ENCODE results near the gene HAND1. TPM values are rescaled to one million over a fixed set of nuclear protein-coding genes. Genes with fewer than 3 reads are reported as not detected.

Gene HAND1
- total RNA-seq, 2 donors from 2014 or later, result 4.4 TPM; not detected in 1

GRCh38 chr5:154481584-154482381, 3.8 kb upstream of the HAND1 start:
- DNase-seq, result no peak
- intact Hi-C loops (cut with DNase I, micrococcal nuclease), result no loop called here
- no peak for ATAC-seq

GRCh38 chr5:154480847-154481246, 2.8 kb upstream of the HAND1 start:
- ATAC-seq, result no peak
- intact Hi-C loops (cut with DNase I, micrococcal nuclease), result no loop called here
- no peak for DNase-seq

DNA sequence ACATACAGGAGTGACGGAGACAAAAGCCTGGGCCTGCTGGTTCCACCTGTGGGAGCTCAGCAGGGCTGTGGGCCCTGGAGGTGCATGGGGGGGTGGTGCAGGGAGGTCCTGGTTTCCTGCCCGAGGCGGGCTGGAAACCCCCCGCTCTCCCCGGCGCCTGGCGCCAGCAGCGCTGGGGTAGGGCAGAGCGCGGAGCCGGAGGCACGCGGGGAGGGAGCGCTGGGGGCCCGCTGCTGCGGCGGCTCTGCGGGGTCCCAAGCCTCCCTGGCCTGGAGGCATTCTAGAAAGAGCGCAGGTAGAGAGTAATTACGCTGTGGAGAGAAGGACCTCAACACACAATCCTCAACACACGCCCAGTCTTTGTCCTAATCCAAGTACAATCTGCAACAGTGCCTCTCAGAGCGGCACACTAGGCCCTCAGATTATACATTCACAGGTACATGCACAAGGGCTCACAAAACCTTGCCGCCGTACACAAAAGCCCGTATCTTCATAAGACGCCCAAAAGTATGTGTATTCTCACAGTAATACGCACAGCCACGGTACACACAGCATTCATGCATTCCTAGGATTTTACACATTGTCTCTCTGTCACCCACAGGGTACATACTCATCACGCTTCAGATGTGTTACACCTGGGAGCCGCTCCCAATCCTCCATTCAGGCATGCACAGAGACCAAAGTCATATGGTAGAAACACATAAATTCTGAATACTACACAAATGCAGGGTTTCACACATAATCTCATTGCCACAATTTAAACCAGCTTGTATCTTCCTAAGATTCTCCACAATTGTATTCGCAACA, 2.1 kb upstream of the HAND1 start:
- no peak for DNase-seq
- intact Hi-C loops (cut with DNase I, micrococcal nuclease), result no loop called here
- no peak for ATAC-seq

- ATAC-seq (no peak), DNase-seq (no peak)
- intact Hi-C loops (cut with DNase I, micrococcal nuclease), result no loop called here
These were observed 1.3 kb upstream of the HAND1 start for GRCh38 chr5:154479160-154479943.

- intact Hi-C loops (cut with DNase I, micrococcal nuclease), result no loop called here
These were observed 729 bp upstream of the HAND1 start for GRCh38 chr5:154478752-154479159.

GRCh38 chr5:154477382-154478223, 424 bp downstream of the HAND1 start:
- ATAC-seq, result peak; percentile 48
- peak in 1 of 2 donors; percentile 22 for DNase-seq
- intact Hi-C loops (cut with DNase I, micrococcal nuclease), result no loop called here

More at GRCh38 chr5:154478752-154479159, 729 bp upstream of the HAND1 start:
- ATAC-seq, result no peak
- DNase-seq, result no peak

DNA sequence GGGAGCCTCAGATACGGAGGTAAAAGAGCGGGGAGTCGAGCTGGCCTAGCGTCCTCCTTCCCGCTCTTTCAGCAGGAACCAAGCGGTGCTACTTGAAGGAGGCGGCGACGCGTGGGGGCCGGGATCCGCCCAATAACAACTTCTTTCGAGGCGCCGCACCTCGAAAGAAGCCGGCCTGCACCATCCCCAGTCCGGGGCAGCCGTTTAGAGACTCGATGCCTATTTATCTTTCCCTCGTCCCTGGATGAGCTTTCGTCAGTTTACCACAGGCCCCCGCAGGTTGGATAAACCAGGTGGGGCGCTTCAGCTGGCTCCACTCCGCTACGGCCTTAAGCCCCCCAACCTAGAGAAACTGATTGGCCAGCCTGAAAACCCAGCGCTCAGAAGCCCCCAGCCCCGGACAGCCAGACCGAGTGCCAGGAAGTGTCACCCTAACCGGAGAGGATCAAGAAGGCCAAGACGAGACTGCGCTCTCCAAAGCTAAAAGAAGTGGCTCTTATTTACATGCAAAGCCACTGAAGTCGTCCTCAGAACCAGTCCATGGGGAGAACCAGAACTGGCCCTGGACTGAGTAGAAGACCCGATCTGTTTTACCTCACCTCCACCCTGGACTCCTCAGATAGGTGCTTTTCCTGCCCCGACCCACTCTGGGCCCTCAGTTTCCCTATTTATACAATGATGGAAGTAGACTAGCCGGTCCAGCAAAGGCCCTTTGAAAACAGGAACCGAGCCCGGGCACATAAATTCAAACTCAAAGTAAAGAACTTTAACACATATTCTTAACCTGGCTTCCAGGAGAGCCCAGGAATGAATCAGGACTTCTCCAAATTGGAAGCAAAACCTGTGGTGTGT, 1.4 kb downstream of the HAND1 start:
- DNase-seq (no peak), ATAC-seq (no peak)
- intact Hi-C loops (cut with DNase I, micrococcal nuclease), result no loop called here

- peak; percentile 10 for ATAC-seq
- no peak for DNase-seq
These were observed 2.3 kb downstream of the HAND1 start for GRCh38 chr5:154475591-154476353.

DNA sequence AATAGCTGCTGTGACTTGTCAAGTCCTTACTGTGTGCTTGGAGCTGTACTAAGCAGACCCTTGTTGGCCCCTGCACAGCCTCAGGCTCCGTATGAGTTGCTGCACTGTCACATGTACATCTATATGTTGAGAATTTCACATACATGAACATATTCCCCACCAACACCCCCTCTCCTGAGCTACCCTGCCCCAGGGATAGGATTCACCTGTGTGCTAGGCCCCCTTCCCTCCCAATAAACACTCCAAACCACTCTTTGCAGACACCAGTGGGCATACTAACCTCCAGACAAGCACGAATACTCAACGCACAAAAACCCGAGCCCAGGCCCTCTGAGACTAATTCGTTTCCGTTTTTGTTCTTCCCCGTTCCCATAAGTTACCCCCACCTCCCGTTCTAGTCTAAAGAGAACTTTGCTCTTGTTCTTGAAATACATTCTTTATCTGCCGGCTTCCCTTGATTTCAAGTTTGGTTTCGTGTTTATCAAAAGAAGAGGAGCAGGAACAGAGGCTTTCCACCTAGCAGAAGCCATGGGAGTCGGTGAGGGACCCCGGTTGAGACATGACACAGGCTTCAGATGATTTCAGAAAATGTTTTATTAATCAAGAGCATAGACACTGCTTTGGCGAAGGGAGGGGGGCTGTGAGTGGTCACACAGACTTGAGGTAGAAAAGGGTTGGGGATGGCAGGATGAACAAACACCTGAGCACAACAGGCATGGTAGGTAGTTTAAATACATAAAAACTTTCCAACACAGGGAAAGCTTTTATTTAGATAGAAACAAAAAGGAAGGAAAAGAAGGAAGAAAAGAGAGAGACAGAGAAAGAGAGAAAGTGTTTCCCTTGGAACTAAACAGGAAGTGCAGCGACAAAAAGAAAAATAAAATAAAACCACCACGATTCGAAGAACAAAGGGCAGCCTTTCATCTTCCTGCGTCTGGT, 3.4 kb downstream of the HAND1 start:
- ATAC-seq (no peak), DNase-seq (no peak)
- intact Hi-C loops (cut with DNase I, micrococcal nuclease), result no loop called here

More at GRCh38 chr5:154475591-154476353, 2.3 kb downstream of the HAND1 start:
- intact Hi-C loops (cut with DNase I, micrococcal nuclease), result no loop called here

- intact Hi-C loops (cut with DNase I, micrococcal nuclease), result no loop called here
- ATAC-seq, result no peak
- DNase-seq, result no peak
These were observed 4.3 kb downstream of the HAND1 start for GRCh38 chr5:154473581-154474283.

- intact Hi-C loops (cut with DNase I, micrococcal nuclease), result no loop called here
- no peak for ATAC-seq
- no peak for DNase-seq
These were observed 5.0 kb downstream of the HAND1 start for GRCh38 chr5:154472871-154473580.

DNA sequence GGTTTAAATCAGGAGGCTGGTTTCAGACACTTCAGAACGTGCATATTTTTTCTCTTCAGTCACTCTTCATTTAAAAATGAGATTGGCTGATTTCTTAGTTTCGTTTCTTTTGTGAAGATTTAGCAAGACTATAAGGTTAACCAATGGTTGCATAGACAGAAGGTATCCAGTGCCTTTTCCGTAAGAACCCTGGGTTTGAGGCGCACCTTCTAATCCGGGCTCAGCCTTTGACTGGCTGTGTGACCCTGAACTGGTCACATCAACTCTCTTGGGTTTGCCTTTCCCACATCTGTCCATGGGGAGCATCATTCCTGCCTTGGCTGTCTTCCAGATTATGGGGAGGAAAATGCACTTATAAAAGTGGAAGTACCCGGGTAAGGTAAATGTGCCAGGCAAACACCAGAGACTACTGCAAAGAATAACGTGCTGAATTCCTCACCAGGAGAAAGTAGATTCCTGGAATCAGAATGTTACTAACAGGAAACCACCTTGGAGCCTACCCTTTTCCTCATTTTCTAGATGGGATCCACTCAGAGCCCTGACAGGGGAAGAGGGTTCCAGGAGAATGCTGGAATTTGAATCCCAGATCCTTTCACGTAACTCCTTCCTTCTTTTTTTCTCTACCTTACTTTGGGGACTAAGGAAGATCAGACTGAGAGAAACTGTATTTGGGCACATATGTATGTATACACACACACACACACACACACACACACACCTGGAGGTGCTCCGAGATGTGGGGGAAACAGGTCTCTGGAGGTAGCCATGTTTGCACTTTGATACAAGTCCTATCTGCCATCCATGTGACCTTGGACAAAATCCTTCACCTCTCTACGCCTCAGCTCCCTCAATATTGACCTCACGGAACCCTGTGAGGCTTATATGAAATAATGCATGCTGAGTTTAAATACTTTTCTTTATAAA, 6.8 kb downstream of the HAND1 start:
- DNase-seq, result no peak
- intact Hi-C loops (cut with DNase I, micrococcal nuclease), result no loop called here
- no peak for ATAC-seq

DNA sequence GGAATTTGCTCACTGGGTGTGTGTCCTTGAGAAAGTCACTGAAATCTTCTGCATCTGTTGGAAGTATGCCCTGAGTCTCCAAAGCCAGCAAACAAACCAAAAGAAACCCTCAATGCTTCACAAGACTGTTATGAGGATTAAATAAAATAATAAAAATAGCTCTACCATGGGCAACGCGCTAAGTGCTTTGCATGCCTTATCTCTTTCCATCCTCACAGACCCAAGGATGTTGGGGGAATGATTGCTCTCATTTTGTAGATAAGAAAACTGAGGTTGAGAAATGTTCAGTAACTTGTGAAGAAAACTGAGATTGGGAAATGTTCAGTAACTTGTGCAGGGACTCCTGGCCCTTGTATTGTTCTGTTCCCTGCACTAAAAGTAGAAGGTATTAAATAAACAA, 7.9 kb downstream of the HAND1 start:
- no peak for DNase-seq
- intact Hi-C loops (cut with DNase I, micrococcal nuclease), result no loop called here
- no peak for ATAC-seq
